ENCODE results near the gene SKIL. TPM values are rescaled to one million over a fixed set of nuclear protein-coding genes. Genes with fewer than 3 reads are reported as not detected.

The SKIL gene
- total and polyA plus RNA-seq, 2 donors (not counting 1 experiment from before 2014, with no cell fraction given), result 7.7 to 145 TPM

- H3K4me3 ChIP-seq (ENCODE audit: control extremely low read depth in 1 of 5, extremely low read depth in 1 of 5, insufficient read depth in 1 of 5, low read depth in 2 of 5, low read length in 4 of 5), result no peak overlapping the region
- intact Hi-C loops (cut with micrococcal nuclease), result no loop called here
- H3K9me3 Mint-ChIP-seq (ENCODE audit: insufficient read depth), result no peaks in the 10 kb centered on the region
- no peaks in the 10 kb centered on the region for H4K20me1 ChIP-seq (ENCODE audit: control insufficient read depth, insufficient read depth, low read length, poor library complexity, severe bottlenecking)
- H3K27ac ChIP-seq (ENCODE audit: low read length in 2 of 2), result no peak overlapping the region
- H3K27ac Mint-ChIP-seq, result no peak overlapping the region
- H3K4me2 ChIP-seq (replicated peaks; ENCODE audit: low read depth, low read length, poor library complexity, severe bottlenecking), result no peak overlapping the region
- H3K4me1 ChIP-seq (ENCODE audit: control insufficient read depth in 2 of 2, insufficient read depth in 2 of 2, low read length in 2 of 2), result peaks cover 1 to 6% of the 10 kb centered on the region in 2 donors
- no peak overlapping the region for H3K4me3 Mint-ChIP-seq
- TF ChIP-seq EZH2 (IDR thresholded peaks at IDR 0.05; ENCODE audit: borderline replicate concordance, insufficient read depth, low read depth, low read length, poor library complexity, severe bottlenecking), result no peak
- TF ChIP-seq, protein P1, sequence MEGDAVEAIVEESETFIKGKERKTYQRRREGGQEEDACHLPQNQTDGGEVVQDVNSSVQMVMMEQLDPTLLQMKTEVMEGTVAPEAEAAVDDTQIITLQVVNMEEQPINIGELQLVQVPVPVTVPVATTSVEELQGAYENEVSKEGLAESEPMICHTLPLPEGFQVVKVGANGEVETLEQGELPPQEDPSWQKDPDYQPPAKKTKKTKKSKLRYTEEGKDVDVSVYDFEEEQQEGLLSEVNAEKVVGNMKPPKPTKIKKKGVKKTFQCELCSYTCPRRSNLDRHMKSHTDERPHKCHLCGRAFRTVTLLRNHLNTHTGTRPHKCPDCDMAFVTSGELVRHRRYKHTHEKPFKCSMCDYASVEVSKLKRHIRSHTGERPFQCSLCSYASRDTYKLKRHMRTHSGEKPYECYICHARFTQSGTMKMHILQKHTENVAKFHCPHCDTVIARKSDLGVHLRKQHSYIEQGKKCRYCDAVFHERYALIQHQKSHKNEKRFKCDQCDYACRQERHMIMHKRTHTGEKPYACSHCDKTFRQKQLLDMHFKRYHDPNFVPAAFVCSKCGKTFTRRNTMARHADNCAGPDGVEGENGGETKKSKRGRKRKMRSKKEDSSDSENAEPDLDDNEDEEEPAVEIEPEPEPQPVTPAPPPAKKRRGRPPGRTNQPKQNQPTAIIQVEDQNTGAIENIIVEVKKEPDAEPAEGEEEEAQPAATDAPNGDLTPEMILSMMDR (IDR thresholded peaks at IDR 0.05), result no peak
- ChIA-PET CTCF (interaction anchor here (0.7 kb wide), 1 partner anchor 21 kb away, joined by 3 read pairs; no protein-coding TSS in a partner anchor), POLR2A (no interaction called here)
- H3K27me3 ChIP-seq (replicated peaks in 1 of 4; ENCODE audit: control extremely low read depth in 1 of 4, control insufficient read depth in 3 of 4, insufficient read depth in 4 of 4, low read length in 3 of 4), result no peaks in the 10 kb centered on the region
- no peaks in the 10 kb centered on the region for H3K79me2 ChIP-seq (ENCODE audit: control insufficient read depth, insufficient read depth, low read length)
- no peak overlapping the region for H3K9ac ChIP-seq (ENCODE audit: low read length)
- DNase-seq (no peak), ATAC-seq (ENCODE audit: low read depth) (no peak)
- H3K36me3 ChIP-seq (replicated peaks in 1 of 2; ENCODE audit: control extremely low read depth in 1 of 2, control insufficient read depth in 1 of 2, extremely low read depth in 1 of 2, insufficient read depth in 2 of 2, low read length in 1 of 2), result no peaks in the 10 kb centered on the region
- H3K9me3 ChIP-seq (ENCODE audit: control extremely low read depth in 1 of 3, control insufficient read depth in 2 of 3, insufficient read depth in 1 of 3, low read length in 2 of 3), result no peaks in the 10 kb centered on the region
- H3K4me1 Mint-ChIP-seq, result peaks cover 16% of the 10 kb centered on the region
- no peaks in the 10 kb centered on the region for H3K27me3 Mint-ChIP-seq
- no peak overlapping the region for H2AFZ ChIP-seq (ENCODE audit: insufficient read depth, low read depth, low read length, poor library complexity, severe bottlenecking)
Measured at GRCh38 chr3:170405101-170405500, 47.6 kb downstream of the SKIL start.

- Mint-ChIP-seq H3K27me3 (no peaks in the 10 kb centered on the region), H3K9me3 (ENCODE audit: insufficient read depth) (no peaks in the 10 kb centered on the region), H3K27ac (no peak overlapping the region), H3K4me3 (no peak overlapping the region), H3K4me1 (peaks cover 2% of the 10 kb centered on the region)
- POLR2A ChIA-PET, result interaction anchor here (0.5 to 0.7 kb wide), 3 partner anchors 11 to 54 kb away, joined by 3 to 5 read pairs (median 3); partner anchors contain the start of gene SKIL
- no peak overlapping the region for H2AFZ ChIP-seq (ENCODE audit: insufficient read depth, low read depth, low read length, poor library complexity, severe bottlenecking)
- ATAC-seq (ENCODE audit: low read depth) (no peak), DNase-seq (peak; percentile 50)
- no peak overlapping the region for H3K9ac ChIP-seq (ENCODE audit: low read length)
- H3K36me3 ChIP-seq (replicated peaks in 1 of 2; ENCODE audit: control extremely low read depth in 1 of 2, control insufficient read depth in 1 of 2, extremely low read depth in 1 of 2, insufficient read depth in 2 of 2, low read length in 1 of 2), result no peaks in the 10 kb centered on the region
- H4K20me1 ChIP-seq (ENCODE audit: control insufficient read depth, insufficient read depth, low read length, poor library complexity, severe bottlenecking), result no peaks in the 10 kb centered on the region
- H3K9me3 ChIP-seq (ENCODE audit: control extremely low read depth in 1 of 3, control insufficient read depth in 2 of 3, insufficient read depth in 1 of 3, low read length in 2 of 3), result no peaks in the 10 kb centered on the region
- no peaks in the 10 kb centered on the region for H3K79me2 ChIP-seq (ENCODE audit: control insufficient read depth, insufficient read depth, low read length)
- CTCF ChIA-PET, result interaction anchor here (0.6 to 10.1 kb wide), 24 partner anchors 16 to 648 kb away, joined by 3 to 120 read pairs (median 6); partner anchors contain the start of gene SKIL
- H3K4me3 ChIP-seq (ENCODE audit: control extremely low read depth in 1 of 5, extremely low read depth in 1 of 5, insufficient read depth in 1 of 5, low read depth in 2 of 5, low read length in 4 of 5), result no peak overlapping the region
- TF ChIP-seq, protein P1 (IDR thresholded peaks at IDR 0.05), result peak; percentile 65
- TF ChIP-seq EZH2 (IDR thresholded peaks at IDR 0.05; ENCODE audit: borderline replicate concordance, insufficient read depth, low read depth, low read length, poor library complexity, severe bottlenecking), result no peak
- H3K27ac ChIP-seq (ENCODE audit: low read length in 2 of 2), result no peak overlapping the region
- H3K27me3 ChIP-seq (replicated peaks in 1 of 4; ENCODE audit: control extremely low read depth in 1 of 4, control insufficient read depth in 3 of 4, insufficient read depth in 4 of 4, low read length in 3 of 4), result no peaks in the 10 kb centered on the region
- intact Hi-C loops (cut with micrococcal nuclease), result loop anchor here (1.0 to 10.0 kb wide), 6 partner anchors 38 to 648 kb away; partner anchors contain the start of genes GPR160, LRRC31 and SKIL
- no peaks in the 10 kb centered on the region for H3K4me1 ChIP-seq (ENCODE audit: control insufficient read depth in 2 of 2, insufficient read depth in 2 of 2, low read length in 2 of 2)
- no peak overlapping the region for H3K4me2 ChIP-seq (replicated peaks; ENCODE audit: low read depth, low read length, poor library complexity, severe bottlenecking)
- WGBS (ENCODE audit: insufficient coverage), result 100% methylated on average over 1 of the region's 4 CpGs
Measured at GRCh38 chr3:170410428-170411029, 53.0 kb downstream of the SKIL start.
